HS-27A (cell line): Measurements from ENCODE around the gene DENND4A.
"Not testable (repeated sequence)": the region's sequence is repeated elsewhere in the genome, so short reads cannot be mapped to it uniquely, and the experiment has no call there.

ENCODE experiments used
- DNase-seq: peaks from one replicate; pipeline ENCODE4 v3.0.0-alpha.2; 2012; ENCODE audit warnings: low read depth, missing footprints

DENND4A gene

DNA sequence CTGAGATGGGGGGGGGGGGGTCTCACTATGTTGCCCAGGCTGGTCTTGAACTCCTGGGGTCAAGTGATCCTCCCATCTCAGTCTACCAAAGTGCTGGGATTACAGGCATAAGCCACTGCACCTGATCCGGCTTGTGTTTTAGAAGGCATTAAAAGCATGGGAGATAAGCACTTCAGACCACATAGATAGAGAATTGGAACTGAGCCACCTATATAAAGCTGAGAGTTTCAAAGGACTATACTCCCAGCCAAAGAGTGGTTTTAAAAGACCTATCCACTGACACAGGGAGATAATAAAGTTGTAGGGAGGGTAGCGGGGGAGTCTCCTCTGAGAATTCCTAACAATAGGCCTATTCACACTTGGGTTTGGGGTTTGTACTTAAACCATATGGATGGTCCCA lies 34.8 kb downstream of the DENND4A start:
- DNase-seq = no peak

DNA sequence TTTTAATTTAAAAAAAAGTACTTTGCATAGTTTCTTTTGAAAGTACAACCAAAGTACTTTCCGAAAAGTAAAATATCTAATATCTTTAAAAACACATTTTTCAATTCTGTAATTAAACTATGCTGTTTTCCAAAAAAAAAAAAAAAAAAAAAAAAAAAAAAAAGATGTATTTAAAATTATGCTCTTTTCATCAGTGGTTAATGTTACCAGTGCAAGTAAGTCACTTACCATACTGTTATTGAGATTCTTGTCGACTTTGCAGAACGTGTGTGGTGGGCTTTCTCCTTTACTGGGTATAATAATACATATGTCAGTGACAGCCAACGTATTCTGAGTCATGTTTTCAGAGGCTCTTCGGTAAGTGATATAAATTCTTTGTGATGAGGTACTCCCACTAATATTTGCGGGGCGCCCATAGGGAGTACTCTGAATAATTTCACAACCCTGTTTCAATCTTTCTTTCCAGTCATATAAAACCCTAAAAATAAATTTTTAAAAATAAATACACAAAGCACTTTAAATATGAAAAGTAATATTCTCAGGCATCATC lies 39.9 kb downstream of the DENND4A start:
- no peak for DNase-seq

DNA sequence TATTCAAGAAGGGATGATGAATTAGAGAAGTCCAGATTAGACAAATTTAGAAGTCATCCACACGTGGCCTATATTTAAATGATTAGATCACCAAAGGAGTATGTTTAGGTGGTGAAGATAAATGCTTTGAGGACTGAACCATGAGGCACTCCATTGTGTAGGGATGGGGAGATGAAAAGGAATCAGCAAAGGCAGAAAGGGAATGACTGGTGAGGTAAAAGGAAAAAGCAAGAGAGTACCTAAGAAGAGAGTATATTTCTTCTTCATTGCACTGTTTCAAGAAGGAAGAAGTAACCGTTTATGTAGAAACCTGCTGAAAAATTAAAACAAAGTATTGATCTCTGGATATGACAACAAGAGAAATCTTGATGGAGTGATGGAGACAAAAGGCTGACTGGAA lies 40.7 kb downstream of the DENND4A start:
- DNase-seq = no peak

DNA sequence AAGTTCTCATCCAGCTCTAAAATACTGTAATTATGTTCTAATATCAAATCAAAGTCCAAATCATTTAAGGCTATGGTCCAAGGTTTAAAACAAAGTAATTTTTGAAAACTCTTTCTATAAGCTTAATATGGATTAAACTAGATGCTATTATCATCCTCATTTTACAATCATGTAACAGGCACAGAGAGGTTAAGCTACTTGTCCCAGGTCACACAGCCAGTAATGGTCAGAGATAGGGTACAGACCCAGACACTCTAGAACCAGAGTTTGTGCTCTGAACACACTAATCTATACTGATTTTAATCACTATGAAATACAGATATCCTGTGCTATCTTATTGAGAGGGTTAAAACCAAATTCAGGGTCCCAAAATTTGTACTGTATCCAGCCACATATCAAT lies 44.8 kb downstream of the DENND4A start:
- DNase-seq = no peak

DNA sequence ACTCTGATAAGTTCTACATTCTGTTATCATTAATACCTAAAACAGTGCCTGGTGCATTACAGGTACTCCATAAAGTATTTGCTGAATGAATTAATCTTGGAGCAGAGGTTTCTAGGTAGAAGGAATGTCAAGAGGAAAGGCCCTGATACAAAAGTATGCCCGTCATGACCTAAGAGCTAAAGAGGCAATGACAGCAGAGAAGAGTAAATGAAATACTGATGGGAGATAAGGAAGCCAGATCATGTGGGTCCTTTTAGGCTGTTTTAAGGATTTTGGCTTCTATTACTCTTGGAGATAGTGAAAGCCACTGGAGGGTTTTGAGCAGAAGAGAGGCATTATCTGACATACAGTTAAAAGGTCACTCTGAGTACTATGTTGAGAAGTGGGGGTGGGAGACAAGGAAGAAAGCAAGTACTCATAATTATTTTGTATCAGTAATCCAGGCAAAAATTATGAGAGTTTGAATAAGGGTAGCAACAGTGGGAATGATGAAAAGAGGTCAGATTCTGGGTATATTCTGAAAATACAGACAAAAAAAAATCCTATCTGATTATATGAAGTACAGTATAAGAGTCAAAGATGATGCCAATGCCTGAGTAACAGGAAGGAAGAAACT lies 48.3 kb downstream of the DENND4A start:
- no peak for DNase-seq

DNA sequence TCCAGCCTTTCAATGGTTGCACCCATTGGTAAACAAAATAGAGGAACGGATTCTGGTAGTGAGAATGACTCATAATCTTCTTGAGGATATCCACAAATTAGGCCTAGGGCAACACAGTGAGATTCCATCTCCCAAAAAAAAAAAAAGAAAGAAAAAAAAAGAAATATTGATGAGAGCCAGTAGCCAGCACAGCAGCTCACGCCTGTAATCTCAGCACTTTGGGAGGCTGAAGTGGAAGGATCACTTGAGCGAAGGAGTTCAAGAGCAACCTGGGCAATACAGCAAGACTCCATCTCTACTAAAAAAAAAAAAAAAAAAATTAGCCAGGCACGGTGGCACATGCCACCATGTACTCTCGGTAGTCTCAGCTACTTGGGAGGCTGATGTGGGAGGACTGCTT lies 51.9 kb downstream of the DENND4A start:
- no peak for DNase-seq

DNA sequence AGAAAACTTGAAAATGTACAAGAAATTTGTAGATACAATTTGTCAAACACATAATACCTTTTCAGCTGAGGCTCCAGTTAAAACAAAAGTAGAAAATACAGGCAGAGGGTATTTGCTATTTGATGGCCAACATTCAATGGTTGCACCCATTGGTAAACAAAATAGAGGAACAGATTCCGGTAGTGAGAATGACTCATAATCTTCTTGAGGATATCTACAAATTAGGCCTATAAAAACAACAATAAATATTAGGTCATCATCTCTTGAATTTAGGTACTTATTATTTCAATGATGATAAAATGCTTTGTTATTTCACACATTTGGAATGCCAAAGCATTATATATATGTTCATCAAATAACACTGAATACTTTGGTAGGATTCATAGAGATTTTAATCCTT lies 53.4 kb downstream of the DENND4A start:
- DNase-seq = no peak

DNA sequence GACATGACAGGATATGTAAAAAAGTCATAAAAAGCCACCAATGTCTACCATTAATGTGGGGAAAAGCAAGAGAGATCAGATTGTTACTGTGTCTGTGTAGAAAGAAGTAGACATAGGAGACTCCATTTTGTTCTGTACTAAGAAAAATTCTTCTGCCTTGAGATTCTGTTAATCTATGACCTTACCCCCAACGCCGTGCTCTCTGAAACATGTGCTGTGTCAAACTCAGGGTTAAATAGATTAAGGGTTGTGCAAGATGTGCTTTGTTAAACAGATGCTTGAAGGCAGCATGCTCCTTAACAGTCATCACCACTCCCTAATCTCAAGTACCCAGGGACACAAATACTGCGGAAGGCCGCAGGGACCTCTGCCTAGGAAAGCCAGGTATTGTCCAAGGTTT lies 58.5 kb downstream of the DENND4A start:
- not testable (repeated sequence) for DNase-seq

DNA sequence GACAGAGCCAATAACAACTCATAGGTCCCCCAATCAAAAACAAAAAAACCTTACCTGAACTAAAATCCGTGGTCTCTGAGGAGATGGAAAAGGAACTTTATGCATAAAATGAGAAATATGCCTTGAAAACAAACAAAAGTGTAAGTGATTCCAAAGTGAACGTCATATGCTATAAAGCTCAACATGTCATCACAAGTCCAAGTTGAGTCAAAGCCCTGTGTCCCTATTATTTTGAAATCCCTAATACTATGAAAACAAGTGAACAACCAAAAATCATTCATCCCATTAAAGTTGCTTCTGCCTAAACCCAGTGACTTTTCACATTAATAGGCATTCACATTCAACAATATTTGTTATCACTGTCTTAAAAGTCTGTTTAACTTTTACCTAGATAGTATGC lies 59.4 kb downstream of the DENND4A start:
- no peak for DNase-seq

DNA sequence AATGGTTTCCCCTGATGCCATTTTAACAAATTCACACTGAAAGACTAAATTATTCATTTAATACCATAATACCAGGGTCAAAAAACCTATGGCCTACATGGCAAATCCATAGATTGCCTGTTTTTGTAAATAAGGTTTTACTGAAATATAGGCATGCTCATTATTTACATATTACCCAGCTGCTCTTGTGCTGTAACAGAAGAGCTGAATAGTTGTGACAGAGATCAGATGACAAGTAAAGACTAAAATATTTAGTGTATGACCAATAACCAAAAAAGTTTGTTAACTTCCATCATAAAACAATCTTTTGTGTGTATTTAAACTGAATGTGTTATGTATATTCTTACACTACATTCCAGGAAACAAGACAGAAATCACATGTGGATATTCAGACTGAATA lies 60.2 kb downstream of the DENND4A start:
- DNase-seq = no peak

DNA sequence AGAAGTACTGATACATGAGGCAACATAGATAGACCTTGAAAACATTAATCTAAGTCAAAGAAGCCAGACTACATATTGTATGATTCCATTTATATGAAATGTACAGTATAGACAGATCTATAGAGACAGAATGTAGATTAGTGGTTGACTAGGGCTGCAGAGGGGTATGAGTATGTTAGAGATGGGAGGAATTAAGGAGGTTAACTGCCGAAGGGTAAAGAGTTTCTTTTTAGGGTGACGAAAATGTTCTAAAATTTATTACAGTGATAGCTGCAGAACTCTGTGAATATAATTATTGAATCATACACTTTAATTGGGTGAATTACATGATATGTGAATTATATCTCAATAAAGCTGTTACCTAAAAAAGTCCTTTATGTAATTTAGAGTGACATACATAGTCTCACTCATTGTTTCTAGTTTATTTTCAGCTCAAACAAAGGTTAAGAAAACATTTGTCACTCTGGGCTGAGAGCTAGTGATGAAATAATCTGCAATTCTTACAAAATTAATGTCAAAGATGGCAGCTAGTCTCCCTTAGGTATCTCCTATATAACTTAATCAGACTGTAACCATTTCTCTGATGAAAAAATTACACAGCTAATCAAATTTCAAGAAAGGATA lies 61.4 kb downstream of the DENND4A start:
- no peak for DNase-seq

DNA sequence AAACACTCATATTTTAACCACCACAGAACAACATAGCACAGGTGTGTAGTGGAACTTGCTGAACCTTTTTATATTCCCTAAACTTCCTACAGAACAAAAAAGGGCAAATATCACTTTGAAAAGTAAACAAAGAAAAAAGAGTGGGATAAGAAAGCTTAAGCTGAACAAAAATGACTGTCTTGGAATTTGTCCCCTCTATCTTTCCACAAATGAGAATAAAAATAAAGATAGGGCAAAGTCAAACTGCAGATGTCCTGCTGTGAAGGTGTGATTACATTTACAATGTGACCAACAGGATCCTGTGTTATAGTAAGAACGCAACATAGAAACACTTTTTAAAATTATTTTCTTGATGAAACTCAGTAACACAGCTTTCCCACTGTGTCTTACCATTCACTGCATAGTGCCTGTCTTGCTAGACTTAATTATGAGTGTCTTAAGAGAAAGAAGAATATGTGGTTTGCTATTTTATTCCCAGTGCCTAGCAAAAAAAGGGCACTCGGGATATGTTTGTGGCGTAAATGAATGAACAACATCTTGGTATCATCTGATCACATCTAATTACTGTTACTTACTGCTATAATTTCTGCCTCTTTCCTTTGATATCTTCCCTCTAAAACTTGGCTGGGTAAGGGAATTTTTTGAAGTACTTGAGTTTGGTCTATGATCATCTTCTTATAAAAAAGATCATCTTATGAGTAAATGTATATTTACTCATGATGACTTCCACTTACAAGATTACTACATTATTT lies 67.5 kb downstream of the DENND4A start:
- DNase-seq = no peak

DNA sequence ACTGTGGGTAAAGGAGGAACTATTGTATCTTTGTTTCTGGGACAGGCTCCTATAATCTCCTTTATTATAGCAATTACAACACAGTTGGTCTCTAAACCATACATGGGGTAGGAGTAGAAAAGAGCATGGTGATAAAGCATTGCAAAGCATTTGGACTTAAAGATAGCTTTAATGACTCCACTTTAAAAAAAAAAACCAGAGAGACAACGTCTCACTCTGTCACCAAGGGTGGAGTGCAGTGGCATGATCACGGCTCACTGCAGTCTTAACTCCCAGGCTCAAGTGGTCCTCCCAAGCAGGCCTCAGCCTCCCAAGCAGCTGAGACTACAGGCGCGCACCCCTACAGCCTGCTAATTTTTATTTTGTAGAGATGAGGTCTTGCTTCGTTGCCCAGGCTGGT lies 68.2 kb downstream of the DENND4A start:
- no peak for DNase-seq

DNA sequence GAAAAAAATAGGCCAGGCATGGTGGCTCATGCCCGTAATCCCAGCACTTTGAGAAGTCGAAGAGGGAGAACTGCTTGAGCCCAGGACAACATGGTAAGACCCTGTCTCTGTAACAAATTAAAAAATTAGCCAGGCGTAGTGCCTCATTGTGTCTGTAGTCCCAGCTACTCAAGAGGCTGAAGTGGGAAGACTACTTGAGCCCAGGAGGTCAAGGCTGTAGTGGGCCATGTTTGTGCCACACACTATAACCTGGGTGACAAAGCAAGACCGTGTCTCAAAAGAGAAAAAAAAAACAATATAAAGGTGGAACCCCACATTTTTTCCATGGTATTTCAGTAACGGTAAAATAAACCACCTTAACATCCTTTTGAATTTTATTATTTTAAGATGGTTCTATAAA lies 69.9 kb downstream of the DENND4A start:
- DNase-seq = no peak

DNA sequence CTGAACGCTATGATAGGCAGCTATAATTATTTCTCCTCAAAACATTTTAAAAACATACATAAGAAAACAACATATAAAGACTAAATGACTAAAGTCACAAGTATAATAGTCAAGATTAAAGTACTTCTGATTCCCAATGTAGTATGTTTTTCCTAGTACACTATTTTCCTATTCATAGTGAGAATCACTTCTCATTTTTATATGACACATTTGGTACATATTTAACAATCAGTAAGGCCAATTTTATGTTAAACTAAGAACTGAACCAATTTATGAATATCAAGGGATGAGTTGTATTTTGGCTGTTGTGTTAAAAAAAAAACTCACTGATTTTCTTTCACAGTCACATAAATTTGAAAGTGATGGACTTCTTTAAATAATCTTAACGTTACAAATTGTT lies 79.7 kb downstream of the DENND4A start:
- DNase-seq = no peak

DNA sequence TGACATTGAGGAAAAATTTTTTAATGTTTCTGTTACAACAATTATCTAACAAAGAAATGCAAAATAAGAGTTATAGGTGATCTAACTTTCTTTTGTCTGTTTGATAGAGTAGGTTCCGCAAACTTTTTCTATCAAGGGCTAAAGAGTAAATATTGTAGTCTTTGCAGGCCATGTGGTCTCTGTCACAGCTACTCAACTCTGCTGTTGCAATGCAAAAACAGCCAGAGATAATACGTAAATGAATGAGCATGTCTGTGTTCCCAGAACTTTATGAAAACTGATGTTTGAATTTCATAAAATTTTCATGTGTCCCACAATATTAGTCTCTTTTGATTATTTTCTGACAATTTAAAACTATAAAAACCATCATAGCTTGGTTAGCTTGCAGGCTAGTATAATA lies 97.0 kb downstream of the DENND4A start:
- DNase-seq = no peak

DNA sequence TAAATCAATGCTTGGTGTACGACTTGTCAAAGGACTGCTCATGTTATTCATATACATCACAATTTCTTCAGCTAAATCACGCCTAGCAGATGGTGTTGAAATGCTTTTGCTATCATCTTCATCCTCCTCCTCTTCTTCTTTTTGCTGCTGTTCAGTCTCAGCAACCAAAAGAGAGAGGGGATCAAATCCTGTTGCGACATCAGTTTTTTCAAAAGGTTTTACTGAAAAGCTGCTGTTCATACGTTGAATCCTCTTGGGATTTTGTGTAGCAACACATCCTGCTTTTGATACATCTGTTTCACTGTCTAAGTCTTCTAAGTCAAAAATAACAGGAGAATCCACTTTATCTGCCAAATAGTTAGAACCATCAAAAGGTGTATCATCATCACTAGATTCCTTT lies 101.3 kb downstream of the DENND4A start:
- DNase-seq = no peak

DNA sequence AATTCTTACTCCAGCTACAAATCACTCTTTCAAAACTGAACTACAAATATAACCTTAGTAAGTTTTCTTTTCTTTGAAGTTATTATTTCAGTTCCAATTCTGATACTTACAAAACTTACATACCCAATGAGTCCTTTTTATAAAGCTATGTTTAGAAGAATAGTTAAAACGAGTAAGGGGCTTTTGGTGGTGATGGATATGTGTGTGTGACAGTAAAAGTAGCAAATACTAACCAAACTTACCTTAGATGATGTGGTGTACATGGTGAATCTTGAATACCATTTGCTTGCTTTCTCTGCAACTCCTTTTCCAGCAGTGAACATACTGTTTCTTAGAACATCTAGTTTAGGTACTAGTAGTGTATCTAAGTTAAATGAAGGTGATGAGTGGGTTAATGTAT lies 101.9 kb downstream of the DENND4A start:
- DNase-seq = no peak

DNA sequence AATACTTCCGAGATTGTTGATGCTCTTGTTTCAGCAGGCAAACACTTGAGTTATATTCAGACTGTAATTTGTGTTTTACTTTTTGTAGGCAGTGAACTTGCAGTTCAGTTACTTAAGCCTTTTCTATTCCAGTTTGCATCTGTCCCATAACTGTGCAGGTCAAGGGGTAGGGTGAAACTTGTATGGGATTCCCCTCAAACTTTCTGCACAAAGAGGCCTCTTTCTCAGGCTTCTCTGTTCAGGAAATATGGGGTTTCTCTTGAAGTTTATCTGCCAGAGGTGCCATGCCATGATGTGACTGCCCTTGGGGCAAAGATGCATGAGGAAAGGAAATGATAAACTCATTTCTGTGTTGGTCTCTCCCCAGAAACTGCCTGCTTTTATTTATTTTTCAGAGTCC lies 103.6 kb downstream of the DENND4A start:
- DNase-seq = no peak

DNA sequence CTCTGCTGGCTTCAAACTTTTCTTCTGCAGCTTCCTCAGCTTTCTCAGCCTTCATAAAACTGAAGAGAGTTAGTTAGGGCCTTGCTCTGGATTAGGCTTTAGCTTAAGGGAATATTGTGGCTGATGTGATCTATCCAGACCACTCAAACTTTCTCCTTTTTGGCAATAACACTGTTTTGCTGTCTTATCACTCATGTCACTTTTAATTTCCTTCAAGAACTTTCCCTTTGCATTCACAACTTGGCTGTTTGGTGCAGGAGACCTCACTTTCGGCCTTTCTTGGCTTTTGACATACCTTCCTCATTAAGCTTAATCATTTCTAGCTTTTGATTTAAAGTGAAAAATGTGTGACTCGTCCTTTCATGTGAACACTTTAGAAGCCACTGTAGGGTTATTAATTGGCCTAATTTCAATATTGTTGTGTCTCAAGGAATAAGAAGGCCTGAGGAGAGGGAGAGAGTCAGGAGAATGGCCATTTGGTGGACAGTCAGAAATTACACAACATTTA lies 109.6 kb downstream of the DENND4A start:
- no peak for DNase-seq

DNA sequence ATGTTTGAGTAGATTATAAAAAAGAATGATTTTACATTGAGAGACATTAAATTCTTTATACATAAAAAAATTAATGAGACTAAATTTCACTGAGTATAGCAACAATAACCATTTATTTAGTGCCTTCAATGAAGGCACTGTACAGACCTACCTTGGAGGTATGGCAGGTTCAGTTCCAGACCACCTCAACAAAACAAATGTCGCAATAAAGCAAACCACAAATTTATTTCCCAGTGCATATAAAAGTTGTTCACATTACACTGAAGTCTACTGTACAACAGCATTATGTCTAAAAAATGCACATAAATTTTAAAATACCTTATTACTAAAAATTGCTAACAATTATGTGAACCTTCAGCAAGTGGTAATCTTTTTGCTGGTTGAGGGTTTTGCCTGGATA lies 111.5 kb downstream of the DENND4A start:
- no peak for DNase-seq

DNA sequence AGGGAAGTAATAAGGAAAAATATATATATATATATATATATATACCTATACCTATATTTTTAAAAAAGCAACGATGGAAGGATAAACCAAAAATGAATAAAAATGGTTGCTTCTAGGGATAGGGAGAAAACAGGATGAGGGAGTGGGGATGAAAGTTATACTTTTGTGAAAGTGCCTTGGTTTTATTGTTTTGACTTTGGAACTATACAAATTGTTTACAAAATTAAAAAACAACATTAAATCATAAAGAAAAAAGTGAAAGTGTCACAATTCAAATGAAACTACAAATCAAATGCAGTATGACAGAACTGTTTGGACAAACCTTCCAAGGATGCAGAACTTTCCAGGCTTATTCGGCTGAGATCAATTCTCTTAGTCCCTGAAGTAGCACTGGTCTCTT lies 116.0 kb downstream of the DENND4A start:
- DNase-seq = no peak

DNA sequence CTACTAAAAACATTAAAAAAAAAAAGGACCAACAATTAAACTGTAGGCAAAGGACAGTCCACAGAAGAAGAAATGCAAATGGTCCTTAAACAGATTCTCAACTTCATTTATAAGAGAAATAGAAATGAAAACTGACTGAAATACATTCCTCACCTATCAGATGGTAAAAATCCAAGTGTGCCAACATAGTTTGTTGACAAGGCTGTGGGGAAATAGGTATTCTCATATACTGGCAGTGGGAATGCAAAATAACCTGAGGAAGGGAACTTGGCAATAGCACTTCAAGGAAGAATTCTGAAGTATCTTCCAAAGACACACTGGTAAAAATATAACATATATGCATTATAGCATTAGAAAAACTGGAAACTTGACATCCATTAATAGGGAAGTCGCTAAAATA lies 116.5 kb downstream of the DENND4A start:
- DNase-seq = no peak
